HG03139 (cell line): ENCODE results near the gene KDELR3.
"Not testable (repeated sequence)": the region's sequence is repeated elsewhere in the genome, so short reads cannot be mapped to it uniquely, and the experiment has no call there.

ENCODE experiments used
- ATAC-seq: cut with Tn5 transposase; IDR thresholded peaks from one replicate; pipeline ENCODE4 v1.9.1; 2021; ENCODE audit not compliant: unreplicated experiment

The KDELR3 gene

GRCh38 chr22:38456272-38456835 is 11.5 kb upstream of the KDELR3 start:
- ATAC-seq, result no peak

- ATAC-seq, result no peak
Observed at GRCh38 chr22:38456841-38457699, 10.8 kb upstream of the KDELR3 start.

- no peak for ATAC-seq
Observed at GRCh38 chr22:38460426-38460840, 7.5 kb upstream of the KDELR3 start.

GRCh38 chr22:38461057-38461413 is 6.9 kb upstream of the KDELR3 start:
- ATAC-seq, result no peak

GRCh38 chr22:38461414-38462081 is 6.3 kb upstream of the KDELR3 start:
- no peak for ATAC-seq

GRCh38 chr22:38462960-38463784 is 4.7 kb upstream of the KDELR3 start:
- ATAC-seq, result no peak

- ATAC-seq, result no peak
Observed at GRCh38 chr22:38464992-38465672, 2.8 kb upstream of the KDELR3 start.

GRCh38 chr22:38465673-38466490 is 2.0 kb upstream of the KDELR3 start:
- ATAC-seq, result no peak

- no peak for ATAC-seq
Observed at GRCh38 chr22:38467438-38467903, 425 bp upstream of the KDELR3 start.

- no peak for ATAC-seq
Observed at GRCh38 chr22:38468443-38469305, 778 bp downstream of the KDELR3 start.

- no peak for ATAC-seq
Observed at GRCh38 chr22:38469306-38469781, 1.4 kb downstream of the KDELR3 start.

- ATAC-seq, result not testable (repeated sequence)
Observed at GRCh38 chr22:38470179-38470578, 2.3 kb downstream of the KDELR3 start.

GRCh38 chr22:38471237-38471636 is 3.3 kb downstream of the KDELR3 start:
- no peak for ATAC-seq

- no peak for ATAC-seq
Observed at GRCh38 chr22:38474003-38474607, 6.2 kb downstream of the KDELR3 start.

GRCh38 chr22:38477585-38477984 is 9.7 kb downstream of the KDELR3 start:
- ATAC-seq, result no peak

- no peak for ATAC-seq
Observed at GRCh38 chr22:38479096-38479837, 11.4 kb downstream of the KDELR3 start.

GRCh38 chr22:38481162-38481870 is 13.4 kb downstream of the KDELR3 start:
- no peak for ATAC-seq
